NOMO-1 (cell line): ENCODE measurements around the gene TNIP3.
"Not testable (repeated sequence)": the region's sequence is repeated elsewhere in the genome, so short reads cannot be mapped to it uniquely, and the experiment has no call there.

ENCODE experiments used
- DNase-seq, 2 experiments: peaks; one replicate each; lab custom pipeline; 2025; ENCODE audit not compliant: unreplicated experiment in 2 of 2; lab: John Stamatoyannopoulos, UW

Gene TNIP3

DNA sequence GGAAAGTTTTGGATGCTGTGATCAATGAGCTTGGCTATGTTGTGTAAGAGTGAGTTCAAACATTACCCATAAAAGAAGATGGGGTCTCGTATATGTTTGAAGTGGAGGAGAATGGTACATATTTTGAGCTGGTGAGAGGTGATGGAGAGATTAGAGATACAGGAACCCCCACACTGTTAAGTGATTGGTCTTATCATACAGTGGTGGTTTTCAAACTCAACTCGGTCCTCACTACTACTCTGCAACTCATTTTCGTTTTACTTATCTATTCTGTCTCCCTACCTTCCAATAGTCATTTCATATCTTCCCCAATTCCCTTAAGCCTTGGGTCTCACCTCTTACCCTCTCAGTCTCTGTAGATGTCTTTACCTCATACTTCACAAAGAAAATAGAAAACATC lies 16.4 kb upstream of the TNIP3 start:
- no peak for DNase-seq

DNA sequence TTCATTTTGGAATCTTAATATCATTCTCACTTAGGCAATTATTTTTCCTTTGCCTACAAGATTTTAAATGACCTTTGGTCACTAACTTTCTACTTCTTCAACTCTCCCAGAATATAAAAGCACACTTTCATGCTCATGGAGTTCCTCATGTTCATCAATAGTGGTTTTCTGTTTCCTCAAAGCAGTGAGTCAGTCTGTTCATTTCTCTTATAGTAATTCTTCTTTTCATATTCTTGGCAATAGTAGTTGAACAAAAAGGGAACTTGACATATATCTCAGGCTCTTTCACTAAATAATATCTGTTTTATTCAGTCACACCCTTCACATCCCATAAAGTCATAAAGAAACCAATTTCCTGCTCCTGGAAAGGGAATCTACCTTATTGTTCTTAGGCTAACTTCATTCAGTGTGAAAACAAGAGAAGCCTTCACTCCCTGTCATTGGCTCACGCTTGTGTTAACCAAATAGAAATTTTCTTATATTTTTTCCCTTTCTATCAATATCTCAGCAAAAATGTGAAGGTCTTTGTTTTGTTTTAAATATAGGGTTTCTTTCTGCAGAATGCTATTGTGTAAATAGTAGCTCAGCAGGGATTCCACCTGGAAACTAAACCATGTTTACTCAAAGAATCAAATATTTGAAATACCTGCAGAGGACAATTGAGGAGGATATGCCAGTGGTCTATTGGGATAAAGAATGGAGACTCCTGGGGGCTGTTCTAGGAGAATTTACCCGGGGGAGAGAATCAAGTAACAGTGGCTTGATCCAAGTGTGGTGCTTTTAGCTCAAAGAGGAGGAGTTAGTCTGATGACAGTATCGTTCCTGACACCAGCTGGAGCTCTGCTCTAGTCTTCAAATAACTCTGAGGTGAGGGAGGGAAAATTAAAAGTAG lies 13.4 kb upstream of the TNIP3 start:
- peak; percentile 23 to 94 for DNase-seq

DNA sequence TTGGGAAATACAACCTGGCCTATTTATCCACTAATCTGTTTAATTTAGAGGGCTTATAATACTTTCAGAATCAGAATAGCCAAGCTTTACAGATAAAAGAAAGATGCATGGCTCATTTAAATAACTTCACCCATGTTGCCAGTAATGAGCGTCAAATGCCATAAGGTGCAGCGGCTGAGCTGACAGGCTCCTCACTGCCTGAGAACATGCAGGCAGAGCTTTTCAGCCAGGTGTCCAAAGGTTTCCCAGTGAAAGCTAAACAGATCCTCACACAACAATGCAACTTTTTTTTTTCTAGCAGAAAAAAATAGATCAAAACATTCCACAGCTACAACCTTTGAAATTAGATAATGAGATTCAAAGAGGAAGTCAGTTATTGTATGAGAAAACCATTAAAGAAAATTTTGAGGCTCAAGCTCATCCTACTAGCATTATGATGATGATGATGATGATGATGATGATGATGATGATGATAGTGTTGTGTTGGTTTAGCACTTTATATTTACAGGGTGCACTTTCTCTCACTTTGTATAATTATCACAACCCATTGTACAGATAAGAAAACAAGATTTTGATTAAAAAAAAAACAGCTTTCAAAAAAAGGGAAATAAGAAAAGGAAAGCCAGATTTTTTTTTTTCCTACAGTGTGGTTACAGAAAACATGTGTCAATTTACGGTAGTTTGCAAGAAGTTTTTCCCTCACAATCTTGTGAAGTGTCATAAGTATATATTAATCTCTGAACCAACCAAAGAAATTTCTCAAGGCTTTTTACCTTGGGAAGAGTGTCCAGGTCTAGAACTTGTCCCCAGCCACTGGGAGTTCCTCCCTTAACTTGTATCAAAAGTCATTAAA lies 12.2 kb upstream of the TNIP3 start:
- peak in 1 of 2 experiments; percentile 29 for DNase-seq

GRCh38 chr4:121171477-121171876 lies 7.4 kb upstream of the TNIP3 start:
- DNase-seq: not testable (repeated sequence)

DNA sequence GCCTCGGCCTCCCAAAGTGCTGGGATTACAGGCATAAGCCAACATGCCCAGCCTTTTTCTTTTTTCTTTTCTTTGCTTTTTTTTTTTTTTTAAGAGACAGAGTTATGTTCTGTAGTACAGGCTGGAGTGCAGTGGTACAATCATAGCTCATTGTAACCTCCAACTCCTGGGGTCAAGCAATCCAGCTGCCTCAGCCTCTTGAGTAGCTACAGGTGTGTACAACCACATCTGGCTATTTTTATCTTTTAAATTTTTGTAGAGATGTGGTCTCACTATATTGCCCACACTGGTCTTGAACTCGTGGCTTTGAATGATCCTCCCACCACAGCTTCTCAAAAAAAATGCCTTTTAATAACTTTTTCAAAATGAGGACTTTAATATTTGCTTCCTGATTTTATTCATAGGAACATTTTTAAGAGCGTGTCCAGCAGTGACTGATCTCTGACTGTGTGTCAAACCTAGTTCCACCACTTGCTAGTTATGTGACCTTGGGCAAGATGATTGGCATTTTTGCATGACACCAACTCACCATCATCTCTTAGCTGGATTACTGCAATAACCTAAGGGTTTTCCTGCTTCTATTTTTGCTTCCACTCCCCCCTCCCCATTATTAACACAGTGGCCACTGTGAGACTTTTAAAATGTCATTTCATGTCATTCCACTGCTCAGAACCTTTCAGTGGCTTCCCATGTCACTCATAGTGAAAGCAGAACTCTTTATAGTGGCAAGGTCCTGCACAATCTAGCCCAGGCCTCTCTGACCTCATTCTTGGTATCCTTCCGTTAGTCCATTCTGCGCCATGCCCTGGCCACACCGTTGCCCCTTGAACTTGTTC lies 4.5 kb upstream of the TNIP3 start:
- DNase-seq: peak; percentile 47 to 55

DNA sequence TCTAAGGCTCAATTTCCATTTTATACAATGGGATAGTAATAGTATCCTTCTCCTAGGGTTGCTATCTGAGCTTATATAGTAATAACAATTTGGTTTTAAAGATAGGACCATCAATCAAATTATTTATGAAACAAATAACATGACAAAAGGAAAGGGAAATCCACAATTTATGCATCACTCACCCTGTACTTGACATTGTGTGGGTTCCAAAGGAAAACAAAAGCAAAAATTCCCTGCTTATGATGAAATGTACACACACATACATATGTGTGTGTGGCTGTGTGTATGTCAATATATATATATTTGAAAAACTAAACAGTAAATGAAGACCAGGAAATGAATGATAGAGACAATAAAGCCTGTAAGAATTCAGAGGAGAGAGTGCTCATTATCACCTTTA lies 2.9 kb upstream of the TNIP3 start:
- no peak for DNase-seq

GRCh38 chr4:121165206-121165605 lies 1.1 kb upstream of the TNIP3 start:
- no peak for DNase-seq

- peak; percentile 31 to 63 for DNase-seq
Measured at GRCh38 chr4:121156822-121157769, 7.0 kb downstream of the TNIP3 start.

DNA sequence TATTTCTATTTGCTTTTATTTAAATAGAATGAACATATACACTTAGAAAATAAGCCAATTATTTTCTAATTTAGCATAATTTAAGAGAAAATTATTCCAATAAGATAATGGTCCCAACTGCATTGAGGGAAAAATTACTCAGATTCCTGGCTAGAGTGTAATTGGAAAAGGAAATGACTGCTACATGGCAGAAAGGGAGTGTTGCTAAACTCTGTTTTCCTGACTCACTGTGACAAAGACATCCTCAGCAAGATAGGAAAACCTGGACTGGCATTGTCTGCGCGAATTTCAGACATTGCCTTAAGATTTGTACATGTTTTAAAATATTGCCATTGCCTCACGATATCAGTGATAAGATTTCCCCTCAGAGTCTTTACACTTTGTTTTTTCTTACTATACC lies 8.2 kb downstream of the TNIP3 start:
- peak in 1 of 2 experiments; percentile 12 for DNase-seq

- DNase-seq: peak; percentile 47 to 50
Measured at GRCh38 chr4:121154103-121154515, 10.0 kb downstream of the TNIP3 start.

DNA sequence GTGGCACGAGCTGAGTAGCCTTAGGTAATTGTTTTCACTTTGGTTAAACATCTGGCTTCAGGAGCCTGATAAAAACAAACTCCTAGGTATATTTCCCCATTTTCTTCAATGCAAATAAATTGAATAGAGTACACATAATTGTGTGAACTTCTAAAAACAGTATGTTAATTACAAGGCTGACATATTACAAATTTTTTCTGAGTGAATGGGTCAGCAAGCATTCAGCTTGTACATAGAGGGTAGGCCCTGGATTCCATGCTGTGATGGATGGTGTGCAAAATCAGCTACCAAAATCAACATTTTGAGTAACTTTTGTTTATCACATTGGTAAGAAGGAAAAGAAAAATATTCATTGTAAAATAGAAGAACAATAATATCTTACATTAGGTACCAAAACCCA lies 12.2 kb downstream of the TNIP3 start:
- no peak for DNase-seq

- no peak for DNase-seq
Measured at GRCh38 chr4:121150486-121150885, 13.6 kb downstream of the TNIP3 start.

GRCh38 chr4:121150003-121150402 lies 14.1 kb downstream of the TNIP3 start:
- no peak for DNase-seq

DNA sequence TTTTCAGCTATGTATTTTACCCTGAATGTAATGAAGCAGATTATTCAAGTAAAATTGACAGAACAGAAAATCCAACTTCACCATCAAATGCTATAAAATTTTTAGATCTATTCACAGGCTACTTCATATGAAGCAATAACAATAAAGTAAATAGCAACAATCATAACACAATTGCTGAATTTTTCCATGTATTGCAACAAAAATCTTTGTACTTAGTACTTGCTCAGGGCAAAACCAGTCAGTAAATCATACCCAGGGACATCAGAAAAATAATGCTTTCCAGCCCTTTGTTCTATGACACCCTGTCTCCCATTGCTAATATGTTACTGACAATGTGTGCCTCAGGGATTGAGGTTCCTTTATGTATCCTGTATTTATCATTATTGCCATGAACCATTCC lies 15.5 kb downstream of the TNIP3 start:
- DNase-seq: no peak

GRCh38 chr4:121148000-121148399 lies 16.1 kb downstream of the TNIP3 start:
- no peak for DNase-seq

GRCh38 chr4:121146530-121146929 lies 17.6 kb downstream of the TNIP3 start:
- no peak for DNase-seq

DNA sequence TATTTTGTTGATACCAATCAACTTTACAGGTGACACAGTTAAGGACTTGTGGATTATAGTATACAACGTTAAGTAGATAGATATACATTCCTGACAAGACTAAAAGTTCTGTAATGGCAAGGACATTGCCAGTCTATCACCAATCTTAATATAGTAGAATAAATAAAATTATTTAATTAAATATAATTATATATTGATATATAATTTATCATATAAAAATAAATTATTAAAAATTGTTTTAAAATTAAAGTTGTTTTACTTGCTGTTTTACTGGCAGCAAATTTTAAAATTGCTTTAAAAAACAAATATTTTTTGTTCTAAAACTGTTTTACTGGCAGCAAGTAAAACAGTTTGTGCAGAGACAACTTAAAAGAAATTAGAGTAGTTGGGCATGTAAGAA lies 18.7 kb downstream of the TNIP3 start:
- DNase-seq: no peak

DNA sequence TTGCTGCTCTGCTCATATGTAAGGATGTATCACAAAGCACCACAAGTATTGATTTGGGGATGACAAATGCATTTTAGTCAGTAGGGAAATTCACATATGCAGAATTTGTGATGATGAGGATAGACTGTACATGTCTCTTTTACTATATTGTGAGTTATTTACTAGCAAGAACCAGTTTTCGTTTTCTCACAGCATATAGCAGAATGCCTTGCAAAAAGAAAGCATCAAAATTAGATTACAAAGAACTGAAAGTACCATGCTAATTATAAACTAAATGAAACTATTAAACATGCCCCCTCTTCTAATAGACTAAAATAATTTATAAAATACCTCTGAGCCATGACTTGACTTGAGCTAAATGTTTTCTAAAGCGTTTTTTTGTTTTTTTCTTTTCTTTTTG lies 20.1 kb downstream of the TNIP3 start:
- no peak for DNase-seq

DNA sequence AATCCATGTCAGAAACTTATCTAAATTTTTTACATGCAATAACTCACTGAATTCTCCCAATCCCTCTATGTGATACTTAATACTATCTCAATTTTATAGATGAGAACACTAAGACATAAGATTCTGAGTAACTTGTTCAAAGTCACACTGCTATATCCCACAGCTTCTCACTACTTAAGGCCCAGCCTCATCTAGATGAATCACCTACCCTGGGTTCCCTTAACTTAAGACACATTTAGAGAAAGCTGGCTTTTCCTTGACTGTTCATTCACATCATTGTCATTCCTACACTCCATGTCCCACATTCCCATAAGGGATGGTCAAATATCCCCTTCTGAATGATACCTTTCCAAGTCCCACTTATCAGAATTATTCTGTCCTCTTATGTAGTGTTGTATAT lies 21.0 kb downstream of the TNIP3 start:
- no peak for DNase-seq
